Neural cell (in vitro differentiated cells): ENCODE results near the gene GPS1. TPM values are rescaled to one million over a fixed set of nuclear protein-coding genes. Genes with fewer than 3 reads are reported as not detected.

Source experiments
- H2AFZ ChIP-seq: fragments of 200-600, 300-800 bp; sonication (generic), shearing (Covaris generic); 2 replicates; pipeline ENCODE4 v1.6.0; 2014; ENCODE audit warnings: low read depth, mild to moderate bottlenecking, antibody characterized with exemption, low read length, moderate library complexity
- H3F3A ChIP-seq: fragments of 200-600 bp; shearing (Covaris generic); 2 replicates; pipeline ENCODE4 v1.6.1; 2016; ENCODE audit warnings: mild to moderate bottlenecking, moderate library complexity, mixed read lengths, antibody characterized with exemption, low read length; ENCODE audit not compliant: insufficient read depth, poor library complexity, severe bottlenecking
- H3K27ac ChIP-seq: fragments of 200-600, 300-800 bp; sonication (generic), shearing (Covaris generic); 2 replicates; pipeline ENCODE4 v1.5.1; 2014; ENCODE audit warnings: mild to moderate bottlenecking, low read length, moderate library complexity
- H3K27me3 ChIP-seq: fragments of 300-800, 200-600 bp; sonication (generic), shearing (Covaris generic); 2 replicates; pipeline ENCODE4 v1.6.0; 2014; ENCODE audit warnings: mild to moderate bottlenecking, low read depth, low read length, moderate library complexity; ENCODE audit not compliant: insufficient read depth
- H3K36me3 ChIP-seq: fragments of 300-800, 200-600 bp; sonication (generic), shearing (Covaris generic); 2 replicates; pipeline ENCODE4 v1.5.1; 2014; ENCODE audit warnings: mild to moderate bottlenecking, antibody characterized with exemption, low read length, moderate library complexity; ENCODE audit not compliant: insufficient read depth
- H3K4me2 ChIP-seq: fragments of 300-800, 200-600 bp; sonication (generic), shearing (Covaris generic); 2 replicates; pipeline ENCODE4 v1.6.0; 2014; ENCODE audit warnings: mild to moderate bottlenecking, low read length
- H3K4me3 ChIP-seq: fragments of 300-800, 200-600 bp; sonication (generic), shearing (Covaris generic); 2 replicates; pipeline ENCODE4 v1.5.1; 2014; ENCODE audit warnings: mild to moderate bottlenecking, low read length, moderate library complexity
- H3K79me2 ChIP-seq: fragments of 200-600 bp; shearing (Covaris generic); replicated peaks from 2 replicates; pipeline ENCODE4 v1.6.0; 2014; ENCODE audit warnings: mild to moderate bottlenecking, low read length, moderate library complexity; ENCODE audit not compliant: insufficient read depth
- H3K9ac ChIP-seq: fragments of 300-800, 200-600 bp; sonication (generic), shearing (Covaris generic); 2 replicates; pipeline ENCODE4 v1.6.1; 2016; ENCODE audit warnings: mild to moderate bottlenecking, low read length, mixed read lengths
- H3K9me2 ChIP-seq: fragments of 200-600 bp; shearing (Covaris generic); 2 replicates; pipeline ENCODE4 v1.6.1; 2016; ENCODE audit warnings: mild to moderate bottlenecking, low read length, mixed read lengths; ENCODE audit not compliant: insufficient read depth
- H3K9me3 ChIP-seq: fragments of 200-600, 300-800 bp; sonication (generic), shearing (Covaris generic); 2 replicates; pipeline ENCODE4 v1.6.1; 2016; ENCODE audit warnings: mild to moderate bottlenecking, mixed run types, low read length, moderate library complexity, mixed read lengths
- H4K20me1 ChIP-seq: fragments of 200-600 bp; shearing (Covaris generic); 2 replicates; pipeline ENCODE4 v1.6.1; 2016; ENCODE audit warnings: mild to moderate bottlenecking, mixed run types; ENCODE audit not compliant: insufficient read depth
- EP300 ChIP-seq: fragments of 450-650 bp; conservative IDR thresholded peaks from 2 replicates; pipeline ENCODE4 v1.6.1; 2014; ENCODE audit warnings: antibody characterized with exemption, mild to moderate bottlenecking, moderate library complexity; ENCODE audit not compliant: poor library complexity, severe bottlenecking
- EZH2 ChIP-seq: fragments of 200-600, 300-800 bp; shearing (Covaris generic), sonication (generic); IDR thresholded peaks from 2 replicates; pipeline ENCODE4 v1.6.1; 2014; ENCODE audit warnings: antibody characterized with exemption, low read length, borderline replicate concordance, mild to moderate bottlenecking; ENCODE audit not compliant: insufficient read depth, poor library complexity, severe bottlenecking
- MXI1 ChIP-seq: fragments of 450-650 bp; conservative IDR thresholded peaks from 2 replicates; pipeline ENCODE4 v1.6.1; 2014; ENCODE audit warnings: antibody characterized with exemption, mild to moderate bottlenecking; ENCODE audit not compliant: poor library complexity, severe bottlenecking
- POLR2AphosphoS5 ChIP-seq: IDR thresholded peaks from 2 replicates; pipeline ENCODE4 v1.6.1; 2012
- RAD21 ChIP-seq: fragments of 450-650 bp; conservative IDR thresholded peaks from 2 replicates; pipeline ENCODE4 v1.6.1; 2014; ENCODE audit warnings: antibody characterized with exemption, mild to moderate bottlenecking, moderate library complexity
- SMC3 ChIP-seq: fragments of 450-650 bp; conservative IDR thresholded peaks from 2 replicates; pipeline ENCODE4 v1.6.1; 2014; ENCODE audit warnings: antibody characterized with exemption, mild to moderate bottlenecking, moderate library complexity; ENCODE audit not compliant: poor library complexity
- TAF1 ChIP-seq: IDR thresholded peaks from 2 replicates; pipeline ENCODE4 v1.6.1; 2012; ENCODE audit warnings: low read depth
- polyA plus RNA-seq: library from polyadenylated mRNA; depleted of rRNA; stranded (reverse); fragments of >200 nt; gene quantifications from 2 replicates; pipeline ENCODE4 v1.2.3, GENCODE V29; 2014
- TF ChIP-seq, protein P1 (sequence below): IDR thresholded peaks from 2 replicates; pipeline ENCODE4 v1.6.1; 2012; ENCODE audit warnings: borderline replicate concordance
- TF ChIP-seq, protein P2 (sequence below): fragments of 450-650 bp; IDR thresholded peaks from 2 replicates; pipeline ENCODE4 v1.5.1; 2014; ENCODE audit warnings: antibody characterized with exemption, mild to moderate bottlenecking, moderate library complexity; ENCODE audit not compliant: poor library complexity, severe bottlenecking

The GPS1 gene
- polyA plus RNA-seq, 1 donor from 2014 or later, result 170 TPM

DNA sequence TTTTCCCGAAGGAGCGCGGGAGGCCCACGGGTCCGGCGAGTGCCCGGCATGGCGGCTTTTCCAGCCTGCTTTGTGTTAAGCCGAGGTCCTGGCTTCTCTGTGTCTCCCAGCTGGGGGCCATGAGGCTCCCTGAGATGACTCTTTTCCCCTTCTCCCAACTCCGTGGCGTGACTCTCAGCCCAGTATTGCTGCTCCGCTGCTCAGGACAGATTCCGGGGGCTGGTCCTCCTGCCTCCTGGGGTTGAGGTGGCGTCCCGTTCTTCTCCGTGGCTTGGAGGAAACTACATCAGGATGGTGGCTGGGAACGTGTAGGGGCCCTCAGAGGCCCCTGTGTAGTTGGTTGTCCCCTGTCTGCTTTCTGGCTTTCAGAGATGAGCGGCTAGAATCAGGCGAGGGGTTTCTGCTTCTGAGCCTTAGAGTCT is 951 bp downstream of the GPS1 start:
- peak overlapping the region; percentile 84 for H3K4me2 ChIP-seq
- H3K9me2 ChIP-seq, result no peaks in the 10 kb centered on the region
- no peak overlapping the region for H3K27ac ChIP-seq
- peaks cover 10% of the 10 kb centered on the region for H3K79me2 ChIP-seq
- no peaks in the 10 kb centered on the region for H3K27me3 ChIP-seq
- H4K20me1 ChIP-seq, result no peaks in the 10 kb centered on the region
- H3K4me3 ChIP-seq, result peak overlapping the region; percentile 92
- H3K9ac ChIP-seq, result peak overlapping the region; percentile 75
- H2AFZ ChIP-seq, result no peak overlapping the region
- H3F3A ChIP-seq, result no peaks in the 10 kb centered on the region
- H3K36me3 ChIP-seq, result no peaks in the 10 kb centered on the region
- TF ChIP-seq TAF1 (no peak), POLR2AphosphoS5 (no peak), EZH2 (no peak), EP300 (no peak), MXI1 (no peak), SMC3 (no peak), RAD21 (no peak)
- TF ChIP-seq, protein P1, sequence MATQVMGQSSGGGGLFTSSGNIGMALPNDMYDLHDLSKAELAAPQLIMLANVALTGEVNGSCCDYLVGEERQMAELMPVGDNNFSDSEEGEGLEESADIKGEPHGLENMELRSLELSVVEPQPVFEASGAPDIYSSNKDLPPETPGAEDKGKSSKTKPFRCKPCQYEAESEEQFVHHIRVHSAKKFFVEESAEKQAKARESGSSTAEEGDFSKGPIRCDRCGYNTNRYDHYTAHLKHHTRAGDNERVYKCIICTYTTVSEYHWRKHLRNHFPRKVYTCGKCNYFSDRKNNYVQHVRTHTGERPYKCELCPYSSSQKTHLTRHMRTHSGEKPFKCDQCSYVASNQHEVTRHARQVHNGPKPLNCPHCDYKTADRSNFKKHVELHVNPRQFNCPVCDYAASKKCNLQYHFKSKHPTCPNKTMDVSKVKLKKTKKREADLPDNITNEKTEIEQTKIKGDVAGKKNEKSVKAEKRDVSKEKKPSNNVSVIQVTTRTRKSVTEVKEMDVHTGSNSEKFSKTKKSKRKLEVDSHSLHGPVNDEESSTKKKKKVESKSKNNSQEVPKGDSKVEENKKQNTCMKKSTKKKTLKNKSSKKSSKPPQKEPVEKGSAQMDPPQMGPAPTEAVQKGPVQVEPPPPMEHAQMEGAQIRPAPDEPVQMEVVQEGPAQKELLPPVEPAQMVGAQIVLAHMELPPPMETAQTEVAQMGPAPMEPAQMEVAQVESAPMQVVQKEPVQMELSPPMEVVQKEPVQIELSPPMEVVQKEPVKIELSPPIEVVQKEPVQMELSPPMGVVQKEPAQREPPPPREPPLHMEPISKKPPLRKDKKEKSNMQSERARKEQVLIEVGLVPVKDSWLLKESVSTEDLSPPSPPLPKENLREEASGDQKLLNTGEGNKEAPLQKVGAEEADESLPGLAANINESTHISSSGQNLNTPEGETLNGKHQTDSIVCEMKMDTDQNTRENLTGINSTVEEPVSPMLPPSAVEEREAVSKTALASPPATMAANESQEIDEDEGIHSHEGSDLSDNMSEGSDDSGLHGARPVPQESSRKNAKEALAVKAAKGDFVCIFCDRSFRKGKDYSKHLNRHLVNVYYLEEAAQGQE, result no peak
- TF ChIP-seq, protein P2, sequence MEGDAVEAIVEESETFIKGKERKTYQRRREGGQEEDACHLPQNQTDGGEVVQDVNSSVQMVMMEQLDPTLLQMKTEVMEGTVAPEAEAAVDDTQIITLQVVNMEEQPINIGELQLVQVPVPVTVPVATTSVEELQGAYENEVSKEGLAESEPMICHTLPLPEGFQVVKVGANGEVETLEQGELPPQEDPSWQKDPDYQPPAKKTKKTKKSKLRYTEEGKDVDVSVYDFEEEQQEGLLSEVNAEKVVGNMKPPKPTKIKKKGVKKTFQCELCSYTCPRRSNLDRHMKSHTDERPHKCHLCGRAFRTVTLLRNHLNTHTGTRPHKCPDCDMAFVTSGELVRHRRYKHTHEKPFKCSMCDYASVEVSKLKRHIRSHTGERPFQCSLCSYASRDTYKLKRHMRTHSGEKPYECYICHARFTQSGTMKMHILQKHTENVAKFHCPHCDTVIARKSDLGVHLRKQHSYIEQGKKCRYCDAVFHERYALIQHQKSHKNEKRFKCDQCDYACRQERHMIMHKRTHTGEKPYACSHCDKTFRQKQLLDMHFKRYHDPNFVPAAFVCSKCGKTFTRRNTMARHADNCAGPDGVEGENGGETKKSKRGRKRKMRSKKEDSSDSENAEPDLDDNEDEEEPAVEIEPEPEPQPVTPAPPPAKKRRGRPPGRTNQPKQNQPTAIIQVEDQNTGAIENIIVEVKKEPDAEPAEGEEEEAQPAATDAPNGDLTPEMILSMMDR, result no peak
- H3K9me3 ChIP-seq, result no peaks in the 10 kb centered on the region

DNA sequence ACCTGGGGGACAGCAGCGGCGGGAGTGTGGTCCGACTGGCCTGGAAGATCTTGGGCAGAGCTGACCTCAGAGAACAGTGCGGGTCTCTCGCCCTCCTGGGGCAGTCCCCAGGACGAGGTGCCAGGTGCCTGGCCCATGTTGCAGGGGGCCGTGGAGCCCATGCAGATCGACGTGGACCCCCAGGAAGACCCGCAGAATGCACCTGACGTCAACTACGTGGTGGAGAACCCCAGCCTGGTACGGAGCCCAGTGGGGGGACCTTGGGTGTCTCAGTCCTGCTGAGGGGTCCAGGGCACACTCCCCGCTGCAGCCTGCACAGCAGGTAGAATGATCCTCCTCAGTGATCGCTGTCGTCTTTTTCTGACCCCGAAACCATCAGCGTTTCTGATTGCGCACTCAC is 1.4 kb downstream of the GPS1 start:
- Histone ChIP-seq H3K79me2 (peaks cover 10% of the 10 kb centered on the region), H3F3A (no peaks in the 10 kb centered on the region), H3K4me3 (peak overlapping the region; percentile 92), H3K9me3 (no peaks in the 10 kb centered on the region), H3K9ac (peak overlapping the region; percentile 75), H3K9me2 (no peaks in the 10 kb centered on the region), H3K36me3 (no peaks in the 10 kb centered on the region), H2AFZ (no peak overlapping the region), H4K20me1 (no peaks in the 10 kb centered on the region), H3K4me2 (no peak overlapping the region), H3K27me3 (no peaks in the 10 kb centered on the region), H3K27ac (no peak overlapping the region)
- TF ChIP-seq, protein P2, result no peak
- no peak for TF ChIP-seq POLR2AphosphoS5
- TF ChIP-seq EZH2, result no peak
- TF ChIP-seq TAF1, result no peak
- TF ChIP-seq, protein P1, result no peak
- no peak for TF ChIP-seq SMC3
- no peak for TF ChIP-seq RAD21
- no peak for TF ChIP-seq EP300
- TF ChIP-seq MXI1, result no peak
